Measurements from ENCODE around the gene RAB3D. TPM values are rescaled to one million over a fixed set of nuclear protein-coding genes. Genes with fewer than 3 reads are reported as not detected.
A peak's percentile ranks its signal among the peaks of the same experiment; 100 is the strongest.
"Not testable (repeated sequence)": the region's sequence is repeated elsewhere in the genome, so short reads cannot be mapped to it uniquely, and the experiment has no call there.

The RAB3D gene
- total RNA-seq, result 41.9 TPM

- peak; percentile 92 for DNase-seq (ENCODE audit: low spot score)
Observed at GRCh38 chr19:11339254-11340098, at the start of gene RAB3D. Gene RAB3D, minus strand, starts transcription at chr19:11339657. Its CDS starts 2,258 bp downstream, at chr19:11337399.

- no peak for DNase-seq (ENCODE audit: low spot score)
Observed at GRCh38 chr19:11387162-11388034, 47.9 kb upstream of the RAB3D start.

- no peak for DNase-seq (ENCODE audit: low spot score)
Observed at GRCh38 chr19:11384778-11385129, 45.3 kb upstream of the RAB3D start.

- no peak for DNase-seq (ENCODE audit: low spot score)
Observed at GRCh38 chr19:11383706-11384048, 44.2 kb upstream of the RAB3D start.

GRCh38 chr19:11382898-11383705 lies 43.6 kb upstream of the RAB3D start:
- no peak for DNase-seq (ENCODE audit: low spot score)

GRCh38 chr19:11380653-11381537 lies 41.4 kb upstream of the RAB3D start:
- DNase-seq (ENCODE audit: low spot score), result peak; percentile 96

GRCh38 chr19:11379857-11380350 lies 40.4 kb upstream of the RAB3D start:
- DNase-seq (ENCODE audit: low spot score), result no peak

- DNase-seq (ENCODE audit: low spot score), result not testable (repeated sequence)
Observed at GRCh38 chr19:11379269-11379845, 39.9 kb upstream of the RAB3D start.

- DNase-seq (ENCODE audit: low spot score), result no peak
Observed at GRCh38 chr19:11378319-11379189, 39.1 kb upstream of the RAB3D start.

GRCh38 chr19:11377756-11378155 lies 38.3 kb upstream of the RAB3D start:
- DNase-seq (ENCODE audit: low spot score), result no peak

GRCh38 chr19:11377237-11377636 lies 37.8 kb upstream of the RAB3D start:
- DNase-seq (ENCODE audit: low spot score), result no peak

- peak; percentile 63 for DNase-seq (ENCODE audit: low spot score)
Observed at GRCh38 chr19:11375143-11375948, 35.9 kb upstream of the RAB3D start.

GRCh38 chr19:11374433-11375142 lies 35.1 kb upstream of the RAB3D start, which contains the start of gene SWSAP1:
Gene SWSAP1, plus strand, starts transcription at chr19:11374666. Its CDS starts 15 bp downstream, at chr19:11374681.
- DNase-seq (ENCODE audit: low spot score), result peak; percentile 99

- no peak for DNase-seq (ENCODE audit: low spot score)
Observed at GRCh38 chr19:11373885-11374432, 34.5 kb upstream of the RAB3D start.

GRCh38 chr19:11373166-11373884 lies 33.9 kb upstream of the RAB3D start:
- DNase-seq (ENCODE audit: low spot score), result no peak

GRCh38 chr19:11370744-11371143 lies 31.3 kb upstream of the RAB3D start:
- DNase-seq (ENCODE audit: low spot score), result no peak

GRCh38 chr19:11367528-11367927 lies 28.1 kb upstream of the RAB3D start:
- no peak for DNase-seq (ENCODE audit: low spot score)

Data from mucosa of gallbladder (tissue), 1 donor.